GM12891 (cell line): ENCODE data around the gene KCNK5.

ENCODE experiments used
- POLR2A ChIP-seq: IDR thresholded peaks from 2 replicates; pipeline ENCODE4 v1.6.1; 2011; ENCODE audit warnings: low read depth, low read length, control low read depth
- POLR2AphosphoS5 ChIP-seq: IDR thresholded peaks from 2 replicates; pipeline ENCODE4 v1.6.1; 2011; ENCODE audit warnings: low read depth, low read length, control low read depth

- no peak for TF ChIP-seq POLR2AphosphoS5
- TF ChIP-seq POLR2A: no peak
Observed at GRCh38 chr6:39170389-39170788, 58.9 kb downstream of the KCNK5 start.
